Astrocyte of the hippocampus (primary cell): ENCODE measurements around the gene AZIN2.
A peak's percentile ranks its signal among the peaks of the same experiment; 100 is the strongest.
"Not testable (repeated sequence)": the region's sequence is repeated elsewhere in the genome, so short reads cannot be mapped to it uniquely, and the experiment has no call there.

Source experiments
- DNase-seq: peaks from one replicate; pipeline ENCODE4 v3.0.0; 2011; ENCODE audit warnings: low read depth, low spot score

The AZIN2 gene

DNA sequence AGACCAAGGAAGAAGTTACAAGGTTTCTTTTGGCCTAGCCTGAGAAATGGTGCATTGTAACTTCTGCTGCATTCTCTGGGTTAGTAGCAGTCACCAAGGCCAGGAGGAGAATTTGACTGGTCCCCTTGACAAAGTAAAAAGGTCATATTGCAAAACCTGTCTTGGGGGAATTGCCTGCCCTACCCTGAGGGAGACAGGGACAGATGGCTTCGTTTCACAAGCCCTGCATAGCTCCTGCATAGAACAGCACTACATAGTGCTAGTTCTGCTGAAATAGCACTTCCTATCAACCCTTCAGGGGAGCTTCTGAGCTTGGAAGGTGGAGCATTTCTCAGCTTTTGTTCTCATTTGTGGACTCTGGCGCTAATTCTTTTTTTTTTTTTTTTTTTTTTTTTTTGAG is 23.9 kb upstream of the AZIN2 start:
- no peak for DNase-seq

- DNase-seq = peak; percentile 91
Measured at GRCh38 chr1:33060579-33061083, 20.3 kb upstream of the AZIN2 start.

DNA sequence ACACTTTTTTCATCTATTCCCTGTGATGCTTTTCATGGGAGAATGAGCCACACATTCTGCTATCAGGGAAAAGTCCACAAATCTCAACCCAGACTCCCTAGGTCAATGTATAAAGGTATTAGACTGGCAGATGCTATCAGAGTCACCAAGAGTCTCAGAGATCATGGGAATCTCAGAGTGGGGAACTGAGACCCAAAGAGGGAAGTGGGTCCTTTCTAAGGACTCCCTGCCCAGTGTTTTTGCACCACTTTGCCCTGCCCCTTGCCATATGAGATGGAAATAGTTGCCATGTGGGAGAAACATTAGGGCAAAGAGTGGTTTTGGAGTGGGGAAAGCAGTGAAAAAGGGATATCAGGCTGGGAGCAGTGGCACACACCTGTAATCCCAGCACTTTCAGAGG is 19.1 kb upstream of the AZIN2 start:
- no peak for DNase-seq

GRCh38 chr1:33064284-33064683 is 16.7 kb upstream of the AZIN2 start:
- DNase-seq = not testable (repeated sequence)

- DNase-seq = no peak
Measured at GRCh38 chr1:33065301-33065700, 15.7 kb upstream of the AZIN2 start.

DNA sequence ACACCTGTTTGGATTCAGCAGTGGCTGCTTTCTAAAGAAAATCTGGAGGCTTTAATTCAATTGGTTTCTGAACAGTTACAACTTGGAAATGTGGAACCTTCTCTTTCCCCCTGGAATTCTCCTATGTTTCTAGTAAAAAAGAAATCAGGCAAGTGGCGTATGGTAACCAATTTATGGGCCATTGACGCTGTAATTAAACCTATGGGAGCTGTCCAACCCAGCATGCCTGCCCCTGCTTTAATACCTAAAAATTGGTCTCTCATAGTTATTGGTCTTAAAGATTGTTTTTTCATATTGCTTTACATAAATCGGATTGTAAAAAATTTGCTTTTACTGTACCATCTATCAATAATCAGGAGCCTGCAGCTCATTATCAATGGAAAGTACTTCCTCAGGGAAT is 14.5 kb upstream of the AZIN2 start:
- DNase-seq = not testable (repeated sequence)

DNA sequence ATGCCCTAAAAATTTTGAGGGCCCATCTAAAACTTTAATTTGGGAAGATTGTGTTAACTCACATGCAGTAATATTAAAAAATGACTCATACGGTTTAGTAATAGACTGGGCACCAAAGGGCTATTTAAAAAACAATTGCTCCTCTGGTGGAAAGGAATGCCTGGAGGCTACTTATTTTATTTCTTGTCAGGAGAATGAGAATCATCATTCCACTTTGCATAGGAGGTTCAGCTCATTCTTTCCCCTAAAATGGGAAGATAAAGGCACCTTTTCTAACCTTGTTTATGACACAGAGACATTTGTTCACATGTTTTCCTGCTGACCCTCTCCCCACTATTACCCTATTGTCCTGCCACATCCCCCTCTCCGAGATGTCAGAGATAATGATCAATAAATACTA is 12.8 kb upstream of the AZIN2 start:
- DNase-seq = not testable (repeated sequence)

DNA sequence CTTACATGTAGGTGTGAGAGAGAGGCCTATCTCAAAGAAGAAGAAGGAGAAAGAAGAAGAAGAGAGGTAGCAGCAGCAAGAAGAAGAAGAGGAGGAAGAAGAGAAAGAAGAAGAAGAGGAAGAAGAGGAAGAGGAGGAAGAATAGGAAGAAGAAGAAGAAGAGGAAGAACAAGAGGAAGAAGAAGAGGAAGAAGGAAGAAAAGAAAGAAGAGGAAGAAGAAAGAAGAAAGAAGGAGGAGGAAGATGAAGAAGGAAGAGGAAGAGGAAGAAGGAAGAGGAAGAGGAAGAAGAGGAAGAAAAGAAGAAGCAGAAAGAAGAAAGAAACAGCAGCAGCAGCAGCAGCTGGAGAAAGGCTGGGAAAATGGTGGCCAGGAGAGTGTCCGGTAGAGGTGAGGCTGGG is 10.3 kb upstream of the AZIN2 start:
- DNase-seq = no peak

DNA sequence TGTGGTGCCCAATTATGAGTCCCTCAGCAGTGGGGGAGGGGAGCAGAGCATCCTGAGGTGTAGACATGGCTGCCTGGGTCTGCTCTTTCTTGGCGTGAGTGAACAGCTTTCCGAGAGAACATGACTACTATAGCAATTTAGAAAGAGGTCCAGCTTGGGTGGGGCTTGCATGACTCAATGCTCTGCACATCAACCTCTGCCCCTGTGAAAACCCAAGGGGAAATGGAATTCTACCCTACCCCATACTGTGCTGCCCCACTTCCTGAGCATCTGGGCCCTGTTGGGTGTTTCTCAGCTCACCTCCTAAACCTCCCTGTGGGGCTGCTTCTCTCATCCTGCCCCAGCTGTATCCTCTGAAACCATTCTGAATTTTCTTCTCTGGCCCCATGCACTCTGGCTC is 8.2 kb upstream of the AZIN2 start:
- DNase-seq = no peak

DNA sequence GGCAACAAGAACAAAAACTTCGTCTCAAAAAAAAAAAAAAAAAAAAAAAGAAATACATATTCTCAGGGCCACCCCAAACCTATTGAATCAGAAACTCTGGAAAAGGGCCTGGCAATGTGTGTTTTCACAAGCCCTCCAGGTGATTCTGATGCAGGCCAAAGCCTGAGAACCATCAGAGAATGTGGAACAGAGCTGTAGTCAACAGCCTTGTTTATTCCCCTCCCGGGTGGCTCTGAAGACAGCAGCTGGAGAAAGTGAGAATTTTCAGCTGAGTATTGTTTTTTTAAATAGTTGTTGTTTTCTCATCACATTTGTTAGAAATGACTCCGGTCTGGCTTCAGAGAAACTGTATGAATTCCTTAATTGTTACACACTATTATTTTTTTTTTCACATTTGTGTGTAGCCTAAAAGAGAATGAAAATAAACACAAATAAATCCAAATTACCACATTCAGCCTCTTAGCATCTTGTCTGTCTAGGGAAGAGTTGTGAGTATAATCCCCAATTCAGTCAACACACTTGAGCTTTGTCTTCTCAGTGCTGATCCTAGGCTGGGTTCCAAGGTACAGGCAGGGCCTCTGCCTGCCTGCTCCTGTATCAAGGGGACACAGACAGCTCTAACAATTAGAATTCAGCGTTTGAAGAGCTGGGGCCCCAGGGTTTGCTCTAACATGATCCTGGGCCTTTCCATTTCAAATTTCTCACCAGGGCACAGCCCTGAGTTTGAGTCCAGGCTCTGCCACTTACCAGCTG is 6.6 kb upstream of the AZIN2 start:
- DNase-seq = no peak

DNA sequence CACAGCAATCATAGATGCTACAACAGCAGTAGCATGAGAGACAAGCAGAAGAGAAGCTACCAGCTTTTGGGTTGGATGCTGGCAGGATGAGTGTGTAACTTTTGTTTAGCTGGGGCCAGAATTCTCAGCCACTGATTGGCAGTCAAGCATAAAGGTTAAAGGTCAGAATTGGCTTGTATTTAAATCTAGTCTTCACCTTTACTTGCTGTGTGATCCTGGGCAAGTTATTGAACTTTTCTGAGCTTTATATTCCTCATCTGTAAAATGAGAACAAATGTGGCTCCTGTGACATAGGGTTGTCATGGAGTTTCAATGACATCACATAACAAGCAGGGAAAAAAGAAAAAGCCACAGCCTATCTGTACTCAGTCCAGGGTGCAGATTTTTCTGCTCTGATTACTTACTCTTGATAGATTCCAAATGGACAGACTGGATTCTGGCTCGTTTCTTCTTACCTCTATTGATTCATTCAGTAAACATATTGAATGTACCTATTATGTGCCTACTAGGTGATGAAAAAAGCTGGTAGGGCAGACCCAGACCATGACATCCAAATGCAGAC is 2.8 kb upstream of the AZIN2 start:
- peak; percentile 40 for DNase-seq

- no peak for DNase-seq
Measured at GRCh38 chr1:33080373-33080772, 580 bp upstream of the AZIN2 start.

DNA sequence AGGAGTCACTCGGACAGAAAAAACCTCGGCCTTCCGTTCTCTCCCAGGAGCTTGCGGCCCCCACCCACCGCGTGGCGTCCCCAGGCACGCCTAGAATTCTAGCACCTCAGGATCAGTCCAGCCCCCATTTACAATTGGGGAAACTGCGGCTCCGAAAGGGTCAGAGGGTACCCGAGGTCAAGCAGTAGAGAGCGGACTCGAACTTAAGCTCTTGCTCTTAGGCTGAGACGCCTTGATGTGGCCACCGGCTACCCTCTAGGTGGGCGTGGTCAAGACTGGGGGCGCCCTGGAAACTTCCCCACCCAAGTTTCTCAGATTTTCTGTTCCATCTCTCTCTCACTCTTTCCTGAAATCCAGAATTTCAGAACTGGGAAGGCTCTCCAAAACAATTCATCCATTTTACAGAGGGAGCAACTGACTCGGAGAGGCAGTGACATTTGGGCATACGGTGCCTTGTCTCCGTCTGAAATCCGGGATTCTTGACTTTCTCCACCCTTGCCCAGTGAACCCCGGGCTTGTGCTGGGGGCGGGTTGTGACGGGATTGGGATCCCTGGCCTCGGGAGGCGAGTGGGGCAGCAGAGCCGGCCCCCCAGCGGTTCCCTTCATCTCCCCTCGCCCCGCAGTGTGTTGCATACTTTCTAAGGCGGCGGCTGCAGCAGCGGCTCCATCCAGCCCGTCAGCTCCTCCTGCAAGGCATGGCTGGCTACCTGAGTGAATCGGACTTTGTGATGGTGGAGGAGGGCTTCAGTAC is 777 bp downstream of the AZIN2 start:
- peak; percentile 41 for DNase-seq

DNA sequence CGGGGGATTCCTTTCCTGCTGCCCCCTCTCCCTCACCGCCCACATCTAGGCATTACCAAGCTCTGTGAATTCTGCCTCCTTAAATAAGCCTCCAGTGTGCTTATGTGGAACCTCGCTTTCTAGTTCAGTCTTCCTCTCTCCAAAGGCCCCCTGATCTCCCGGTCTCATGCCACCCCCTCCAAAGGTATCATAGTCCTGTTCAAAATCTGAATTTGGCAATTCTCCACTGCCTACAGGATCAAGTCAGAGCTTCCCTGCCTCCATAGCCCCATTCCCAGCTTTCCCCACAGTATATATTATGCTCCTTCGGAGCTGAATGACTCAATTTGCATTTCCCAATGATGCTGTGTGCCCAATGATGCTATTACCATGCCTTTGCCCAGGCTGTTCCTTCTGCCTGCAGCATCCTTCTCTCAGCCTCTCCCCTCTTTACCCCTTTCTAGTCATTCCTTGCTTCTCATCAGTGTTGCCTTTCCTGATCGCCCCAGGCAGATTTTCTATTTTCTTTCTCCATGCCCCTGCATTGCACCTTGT is 1.7 kb downstream of the AZIN2 start:
- no peak for DNase-seq

GRCh38 chr1:33085332-33085731 is 4.4 kb downstream of the AZIN2 start:
- DNase-seq = no peak

- DNase-seq = peak; percentile 85
Measured at GRCh38 chr1:33086384-33086850, 5.5 kb downstream of the AZIN2 start.

DNA sequence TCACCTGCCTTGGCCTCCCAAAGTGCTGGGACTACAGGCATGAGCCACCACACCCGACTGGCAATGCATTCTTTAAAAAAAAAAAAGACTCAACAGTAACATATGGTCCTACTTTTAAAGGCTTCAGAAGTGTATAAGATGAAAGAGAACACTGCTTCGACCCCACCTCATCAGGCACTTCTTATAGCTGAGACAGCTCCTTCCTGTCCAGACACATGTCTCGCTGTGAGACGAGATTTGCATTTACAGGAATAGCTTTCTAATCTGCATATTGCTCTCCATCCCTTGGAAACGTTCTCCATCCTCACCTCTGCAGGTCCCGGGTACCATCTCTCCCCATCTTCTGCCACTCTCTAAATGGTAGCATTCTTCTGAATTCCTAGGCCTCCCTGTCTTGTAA is 6.7 kb downstream of the AZIN2 start:
- no peak for DNase-seq

DNA sequence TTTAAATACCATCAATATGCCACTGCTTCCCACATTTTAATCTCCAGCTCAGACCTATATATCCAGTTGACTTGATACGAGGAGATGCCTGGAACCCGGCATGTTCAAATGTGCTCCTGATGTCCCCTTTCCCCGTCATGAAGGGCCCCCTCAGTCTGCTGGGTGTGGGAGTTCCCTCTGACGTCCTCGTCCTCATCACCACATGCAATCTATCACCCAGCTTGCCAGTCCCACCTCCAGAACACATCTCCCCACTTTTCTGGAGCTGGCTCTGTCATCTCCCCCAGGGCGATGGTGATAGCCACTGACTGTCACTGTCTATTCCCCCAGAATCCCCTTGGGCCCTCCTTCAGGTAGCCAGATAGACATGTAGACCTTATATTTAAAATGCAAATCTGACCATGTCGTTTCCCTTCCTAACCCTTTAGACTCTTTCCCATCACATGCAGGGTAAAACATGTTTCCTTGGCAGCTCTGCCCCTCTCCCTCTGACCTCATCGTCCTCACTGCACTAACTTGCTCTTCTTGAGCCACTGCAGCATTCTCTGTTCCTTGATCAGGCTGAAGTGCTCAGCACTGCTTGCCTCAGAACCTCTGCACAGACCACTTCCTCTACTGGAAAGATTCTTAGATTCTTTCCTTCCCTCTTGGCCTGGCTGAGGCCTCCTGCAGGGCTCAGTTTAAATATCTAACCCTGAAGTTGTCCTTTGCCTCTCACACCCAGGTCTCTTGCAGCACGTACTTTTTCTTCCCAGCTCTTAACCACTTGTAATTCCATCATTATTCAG is 7.4 kb downstream of the AZIN2 start:
- DNase-seq = no peak

DNA sequence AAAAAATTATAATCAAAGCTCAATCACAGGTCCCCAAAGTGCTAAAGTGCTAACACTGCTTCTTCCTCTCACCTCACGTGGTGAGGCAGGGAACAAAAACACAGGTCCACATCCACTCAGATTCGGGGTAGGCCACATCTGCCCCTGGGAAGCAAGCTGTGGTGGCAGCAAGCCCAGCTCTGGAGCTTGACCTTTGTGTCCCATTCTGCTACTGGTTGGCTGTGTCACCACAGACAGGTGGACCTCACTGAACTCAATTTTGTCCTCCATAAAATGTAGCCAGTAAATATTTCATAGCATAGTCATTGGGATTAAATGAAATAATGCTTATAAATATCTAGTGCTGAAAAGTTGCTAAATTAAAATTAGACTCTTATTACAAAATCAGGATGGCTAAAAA is 8.5 kb downstream of the AZIN2 start:
- DNase-seq = no peak

DNA sequence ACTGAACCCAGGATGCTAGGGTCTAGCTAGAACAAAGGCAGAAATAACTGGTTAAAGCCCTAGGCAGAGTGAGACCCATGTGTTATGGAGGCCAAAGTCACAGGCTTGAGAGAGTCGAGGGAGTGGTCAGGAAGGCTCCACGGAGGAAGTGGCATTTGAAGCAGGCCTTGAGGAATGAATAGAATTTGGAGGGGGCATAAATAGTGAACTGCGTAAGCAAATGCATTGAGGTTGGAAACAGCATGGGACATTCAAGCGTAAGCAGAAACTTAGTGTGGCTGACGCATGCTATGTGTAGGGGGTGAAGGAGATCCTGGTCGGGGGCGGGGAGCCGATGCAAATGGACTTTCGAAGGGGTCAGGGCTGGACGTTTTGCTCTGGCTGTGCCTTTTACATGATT is 11.5 kb downstream of the AZIN2 start:
- DNase-seq = no peak

DNA sequence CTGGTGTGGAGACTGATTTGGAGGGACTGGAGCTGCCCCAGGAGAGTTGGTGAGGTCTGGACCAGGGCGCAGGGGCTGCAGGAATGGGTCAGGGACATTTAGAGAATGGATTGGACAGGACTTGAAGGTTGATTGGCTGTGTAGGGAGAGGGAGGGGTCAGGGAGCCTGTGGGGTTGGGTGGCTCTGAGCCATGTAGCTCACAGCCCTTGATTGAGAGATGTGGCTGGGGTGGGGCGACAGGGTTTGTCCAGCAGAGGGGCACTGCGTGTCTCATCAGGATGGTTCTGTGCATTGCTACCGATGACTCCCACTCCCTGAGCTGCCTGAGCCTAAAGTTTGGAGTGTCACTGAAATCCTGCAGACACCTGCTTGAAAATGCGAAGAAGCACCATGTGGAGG is 12.1 kb downstream of the AZIN2 start:
- DNase-seq = no peak

DNA sequence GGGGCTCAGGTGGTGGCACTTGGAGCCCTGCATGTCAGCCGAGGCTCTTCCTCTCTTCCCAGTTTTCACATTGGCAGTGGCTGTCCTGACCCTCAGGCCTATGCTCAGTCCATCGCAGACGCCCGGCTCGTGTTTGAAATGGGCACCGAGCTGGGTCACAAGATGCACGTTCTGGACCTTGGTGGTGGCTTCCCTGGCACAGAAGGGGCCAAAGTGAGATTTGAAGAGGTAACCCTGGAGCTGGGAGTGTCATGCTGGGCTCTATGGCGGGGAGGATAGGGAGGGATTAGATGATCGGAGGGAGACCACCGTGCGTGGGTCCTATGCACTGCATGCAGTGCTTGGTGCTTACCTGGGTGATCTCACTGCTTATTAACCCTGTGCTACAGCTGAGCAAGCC is 13.5 kb downstream of the AZIN2 start:
- no peak for DNase-seq
